ENCODE measurements around the gene ITGB3BP.
"Not testable (repeated sequence)": the region's sequence is repeated elsewhere in the genome, so short reads cannot be mapped to it uniquely, and the experiment has no call there.

ITGB3BP gene

GRCh38 chr1:63454269-63454668, 68.8 kb downstream of the ITGB3BP start:
- Histone ChIP-seq H4K20me1 (no peaks in the 10 kb centered on the region), H3K9me3 (replicated peaks in 1 of 11) (no peaks in the 10 kb centered on the region), H3K36me3 (peaks cover 0 to 28% (median 13%) of the 10 kb centered on the region in 11 experiments; a peak in 14 of 22 replicates), H3K4me2 (no peak overlapping the region), H3K4me1 (peaks cover 0 to 16% (median 11%) of the 10 kb centered on the region in 10 experiments; a peak in 14 of 20 replicates), H3K9ac (no peak overlapping the region), H3K4me3 (no peak overlapping the region), H3K27me3 (no peaks in the 10 kb centered on the region), H3K27ac (no peak overlapping the region)
- no peak for TF ChIP-seq Cebpa-rat (IDR thresholded peaks at IDR 0.05)

- Histone ChIP-seq H3K27ac (no peak overlapping the region), H3K4me1 (peaks cover 0 to 16% (median 5%) of the 10 kb centered on the region in 10 experiments; a peak in 12 of 20 replicates), H3K9ac (no peak overlapping the region), H3K9me3 (replicated peaks in 1 of 11) (no peaks in the 10 kb centered on the region), H3K36me3 (peaks cover 0 to 27% (median 13%) of the 10 kb centered on the region in 11 experiments; a peak in 14 of 22 replicates), H3K27me3 (no peaks in the 10 kb centered on the region), H4K20me1 (no peaks in the 10 kb centered on the region), H3K4me2 (peak overlapping the region in 3 of 11 experiments; percentile 3 to 24 (median 24); a peak in 4 of 22 replicates), H3K4me3 (no peak overlapping the region)
- TF ChIP-seq Cebpa-rat (IDR thresholded peaks at IDR 0.05): no peak
Measured at GRCh38 chr1:63453232-63453631, 69.8 kb downstream of the ITGB3BP start.

GRCh38 chr1:63450416-63450815, 72.6 kb downstream of the ITGB3BP start:
- Histone ChIP-seq H3K4me1 (peaks cover 0 to 16% (median 4%) of the 10 kb centered on the region in 10 experiments; a peak in 8 of 20 replicates), H3K9ac (no peak overlapping the region), H3K36me3 (peaks cover 0 to 17% (median 3%) of the 10 kb centered on the region in 11 experiments; a peak in 8 of 22 replicates), H3K4me3 (no peak overlapping the region), H3K4me2 (no peak overlapping the region), H3K27ac (no peak overlapping the region), H3K9me3 (replicated peaks in 1 of 11) (no peaks in the 10 kb centered on the region), H3K27me3 (no peaks in the 10 kb centered on the region), H4K20me1 (no peaks in the 10 kb centered on the region)
- no peak for TF ChIP-seq Cebpa-rat (IDR thresholded peaks at IDR 0.05)

GRCh38 chr1:63448731-63449246, 74.2 kb downstream of the ITGB3BP start:
- H3K4me1 ChIP-seq: peaks cover 0 to 14% (median 4%) of the 10 kb centered on the region in 10 experiments; a peak in 8 of 20 replicates
- no peak overlapping the region for H3K9ac ChIP-seq
- H3K27ac ChIP-seq: no peak overlapping the region
- no peak overlapping the region for H3K4me2 ChIP-seq
- no peaks in the 10 kb centered on the region for H4K20me1 ChIP-seq
- no peak overlapping the region for H3K4me3 ChIP-seq
- no peaks in the 10 kb centered on the region for H3K27me3 ChIP-seq
- H3K9me3 ChIP-seq (replicated peaks in 1 of 11): no peaks in the 10 kb centered on the region
- H3K36me3 ChIP-seq: peaks cover 0 to 17% (median 3%) of the 10 kb centered on the region in 11 experiments; a peak in 8 of 22 replicates
- no peak for TF ChIP-seq Cebpa-rat (IDR thresholded peaks at IDR 0.05)

GRCh38 chr1:63442141-63442475, 80.9 kb downstream of the ITGB3BP start:
- no peaks in the 10 kb centered on the region for H4K20me1 ChIP-seq
- H3K9ac ChIP-seq: no peak overlapping the region
- peaks cover 4 to 32% (median 25%) of the 10 kb centered on the region in 10 experiments; a peak in 15 of 20 replicates for H3K4me1 ChIP-seq
- peaks cover 0 to 15% (median 2%) of the 10 kb centered on the region in 11 experiments; a peak in 9 of 22 replicates for H3K36me3 ChIP-seq
- H3K4me3 ChIP-seq: no peak overlapping the region
- no peaks in the 10 kb centered on the region for H3K27me3 ChIP-seq
- TF ChIP-seq Cebpa-rat (IDR thresholded peaks at IDR 0.05): no peak
- peak overlapping the region in 3 of 11 experiments; percentile 6 to 34 (median 30); a peak in 1 of 22 replicates for H3K27ac ChIP-seq
- no peaks in the 10 kb centered on the region for H3K9me3 ChIP-seq (replicated peaks in 1 of 11)
- H3K4me2 ChIP-seq: peak overlapping the region in 8 of 11 experiments; percentile 12 to 64 (median 47); a peak in 13 of 22 replicates

GRCh38 chr1:63435161-63435560, 87.9 kb downstream of the ITGB3BP start:
- Histone ChIP-seq H3K27me3 (no peaks in the 10 kb centered on the region), H3K36me3 (peaks cover 13 to 70% (median 33%) of the 10 kb centered on the region in 11 experiments; a peak in 19 of 22 replicates), H4K20me1 (no peaks in the 10 kb centered on the region), H3K9ac (no peak overlapping the region), H3K4me3 (no peak overlapping the region), H3K27ac (no peak overlapping the region), H3K4me2 (no peak overlapping the region), H3K9me3 (replicated peaks in 1 of 11) (peaks cover 10 to 14% (median 13%) of the 10 kb centered on the region in 11 experiments; a peak in 21 of 22 replicates), H3K4me1 (peaks cover 0 to 3% (median 0%) of the 10 kb centered on the region in 10 experiments; a peak in 3 of 20 replicates)
- no peak for TF ChIP-seq Cebpa-rat (IDR thresholded peaks at IDR 0.05)

- Histone ChIP-seq H3K4me3 (no peak overlapping the region), H3K9ac (no peak overlapping the region), H3K27ac (no peak overlapping the region), H3K9me3 (replicated peaks in 1 of 11) (peaks cover 15 to 25% (median 23%) of the 10 kb centered on the region in 11 experiments), H3K4me2 (no peak overlapping the region), H3K4me1 (peaks cover 0 to 10% (median 0%) of the 10 kb centered on the region in 10 experiments; a peak in 5 of 20 replicates), H3K36me3 (peaks cover 20 to 51% (median 30%) of the 10 kb centered on the region in 11 experiments; a peak in 21 of 22 replicates), H4K20me1 (no peaks in the 10 kb centered on the region), H3K27me3 (no peaks in the 10 kb centered on the region)
- TF ChIP-seq Cebpa-rat (IDR thresholded peaks at IDR 0.05): no peak
Measured at GRCh38 chr1:63429281-63429680, 93.7 kb downstream of the ITGB3BP start.

GRCh38 chr1:63428815-63429214, 94.2 kb downstream of the ITGB3BP start:
- no peak overlapping the region for H3K27ac ChIP-seq

GRCh38 chr1:63423649-63424048, 99.4 kb downstream of the ITGB3BP start:
- peaks cover 0 to 10% (median 0%) of the 10 kb centered on the region in 10 experiments; a peak in 5 of 20 replicates for H3K4me1 ChIP-seq
- H4K20me1 ChIP-seq: no peaks in the 10 kb centered on the region
- H3K4me2 ChIP-seq: no peak overlapping the region
- no peak overlapping the region for H3K4me3 ChIP-seq
- peaks cover 0 to 33% (median 19%) of the 10 kb centered on the region in 11 experiments; a peak in 16 of 22 replicates for H3K36me3 ChIP-seq
- no peak for TF ChIP-seq Cebpa-rat (IDR thresholded peaks at IDR 0.05)
- H3K27ac ChIP-seq: no peak overlapping the region
- no peaks in the 10 kb centered on the region for H3K27me3 ChIP-seq
- 0 out of 22 replicates have a peak, but pooled peaks cover 0 to 5% (median 0%) of the 10 kb centered on the region in 11 experiments for H3K9me3 ChIP-seq (replicated peaks in 1 of 11)
- H3K9ac ChIP-seq: no peak overlapping the region

More at GRCh38 chr1:63428815-63429214, 94.2 kb downstream of the ITGB3BP start:
- H3K9me3 ChIP-seq (replicated peaks in 1 of 11): peaks cover 15 to 25% (median 23%) of the 10 kb centered on the region in 11 experiments
- H3K4me3 ChIP-seq: no peak overlapping the region
- H3K27me3 ChIP-seq: no peaks in the 10 kb centered on the region
- H3K36me3 ChIP-seq: peaks cover 20 to 47% (median 30%) of the 10 kb centered on the region in 11 experiments; a peak in 21 of 22 replicates
- no peaks in the 10 kb centered on the region for H4K20me1 ChIP-seq
- peaks cover 0 to 10% (median 0%) of the 10 kb centered on the region in 10 experiments; a peak in 5 of 20 replicates for H3K4me1 ChIP-seq
- H3K9ac ChIP-seq: no peak overlapping the region
- no peak overlapping the region for H3K4me2 ChIP-seq
- no peak for TF ChIP-seq Cebpa-rat (IDR thresholded peaks at IDR 0.05)

- not testable (repeated sequence) for H3K27ac ChIP-seq; H3K4me2 ChIP-seq; H3K4me3 ChIP-seq; H3K4me1 ChIP-seq; H4K20me1 ChIP-seq; H3K9me3 ChIP-seq (replicated peaks in 1 of 11); H3K9ac ChIP-seq; H3K27me3 ChIP-seq
- H3K36me3 ChIP-seq: peaks cover 0 to 38% (median 17%) of the 10 kb centered on the region in 11 experiments; a peak in 15 of 22 replicates
Measured at GRCh38 chr1:63420746-63421145, 102.3 kb downstream of the ITGB3BP start.
